Thyroid gland (tissue), 4 donors: ENCODE data around the gene TANC1.

Experiments
- POLR2A ChIP-seq, 2 donors: fragments of 450-650 bp; IDR thresholded peaks; one replicate each; pipeline ENCODE4 v1.6.1; 2017; ENCODE audit warnings: antibody characterized with exemption in 2 of 2, mild to moderate bottlenecking in 2 of 2, moderate library complexity in 1 of 2
- TF ChIP-seq, protein P1 (sequence below), 6 experiments: fragments of 200-600 bp in 3 of 6; fragments of 450-650 bp in 3 of 6; sonication (generic) in 3 of 6; IDR thresholded peaks; one replicate each; pipeline ENCODE4 v1.5.1; 2016 to 2019; ENCODE audit warnings: antibody characterized with exemption in 6 of 6, mild to moderate bottlenecking in 2 of 6, inconsistent platforms in 1 of 6, moderate library complexity in 1 of 6

GRCh38 chr2:158988501-158988900 is 20.1 kb downstream of the TANC1 start:
- no peak for TF ChIP-seq POLR2A (IDR thresholded peaks at IDR 0.05)
- TF ChIP-seq, protein P1, sequence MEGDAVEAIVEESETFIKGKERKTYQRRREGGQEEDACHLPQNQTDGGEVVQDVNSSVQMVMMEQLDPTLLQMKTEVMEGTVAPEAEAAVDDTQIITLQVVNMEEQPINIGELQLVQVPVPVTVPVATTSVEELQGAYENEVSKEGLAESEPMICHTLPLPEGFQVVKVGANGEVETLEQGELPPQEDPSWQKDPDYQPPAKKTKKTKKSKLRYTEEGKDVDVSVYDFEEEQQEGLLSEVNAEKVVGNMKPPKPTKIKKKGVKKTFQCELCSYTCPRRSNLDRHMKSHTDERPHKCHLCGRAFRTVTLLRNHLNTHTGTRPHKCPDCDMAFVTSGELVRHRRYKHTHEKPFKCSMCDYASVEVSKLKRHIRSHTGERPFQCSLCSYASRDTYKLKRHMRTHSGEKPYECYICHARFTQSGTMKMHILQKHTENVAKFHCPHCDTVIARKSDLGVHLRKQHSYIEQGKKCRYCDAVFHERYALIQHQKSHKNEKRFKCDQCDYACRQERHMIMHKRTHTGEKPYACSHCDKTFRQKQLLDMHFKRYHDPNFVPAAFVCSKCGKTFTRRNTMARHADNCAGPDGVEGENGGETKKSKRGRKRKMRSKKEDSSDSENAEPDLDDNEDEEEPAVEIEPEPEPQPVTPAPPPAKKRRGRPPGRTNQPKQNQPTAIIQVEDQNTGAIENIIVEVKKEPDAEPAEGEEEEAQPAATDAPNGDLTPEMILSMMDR (IDR thresholded peaks at IDR 0.05) = no peak
